ENCODE measurements around the gene FGF14. TPM values are rescaled to one million over a fixed set of nuclear protein-coding genes. Genes with fewer than 3 reads are reported as not detected.

Gene FGF14
- total and polyA plus RNA-seq, 4 donors = 19.3 to 59.7 (median 38.0) TPM

- 81% methylated on average over 3 of the region's 6 CpGs for WGBS (ENCODE audit: insufficient coverage)
- DNase-seq (ENCODE audit: low read depth in 4 of 6, low spot score in 6 of 6) = no peak
- H3K27ac ChIP-seq (ENCODE audit: low read depth, low read length) = no peak overlapping the region
- no peaks in the 10 kb centered on the region for H3K4me1 ChIP-seq (ENCODE audit: control insufficient read depth, insufficient read depth, low read length)
- no peaks in the 10 kb centered on the region for H3K27me3 ChIP-seq (ENCODE audit: control insufficient read depth, insufficient read depth, low read length)
- no peak overlapping the region for H3K4me3 ChIP-seq (ENCODE audit: low read depth, low read length)
- no peaks in the 10 kb centered on the region for H3K36me3 ChIP-seq (ENCODE audit: control insufficient read depth, insufficient read depth, low read length)
- H3K9me3 ChIP-seq (ENCODE audit: control insufficient read depth, insufficient read depth, low read length) = no peaks in the 10 kb centered on the region
Measured at GRCh38 chr13:102299366-102299765, 102.5 kb downstream of the FGF14 start.

GRCh38 chr13:102298051-102298450 is 103.8 kb downstream of the FGF14 start:
- no peaks in the 10 kb centered on the region for H3K36me3 ChIP-seq (ENCODE audit: control insufficient read depth, insufficient read depth, low read length)
- no peaks in the 10 kb centered on the region for H3K9me3 ChIP-seq (ENCODE audit: control insufficient read depth, insufficient read depth, low read length)
- 73% methylated on average over 2 of the region's 3 CpGs for WGBS (ENCODE audit: insufficient coverage)
- H3K27ac ChIP-seq (ENCODE audit: low read depth, low read length) = no peak overlapping the region
- no peak overlapping the region for H3K4me3 ChIP-seq (ENCODE audit: low read depth, low read length)
- no peak for DNase-seq (ENCODE audit: low read depth in 4 of 6, low spot score in 6 of 6)
- H3K4me1 ChIP-seq (ENCODE audit: control insufficient read depth, insufficient read depth, low read length) = no peaks in the 10 kb centered on the region
- H3K27me3 ChIP-seq (ENCODE audit: control insufficient read depth, insufficient read depth, low read length) = no peaks in the 10 kb centered on the region

- no peak overlapping the region for H3K4me3 ChIP-seq (ENCODE audit: low read depth, low read length)
- DNase-seq (ENCODE audit: low read depth in 4 of 6, low spot score in 6 of 6) = no peak
- H3K36me3 ChIP-seq (ENCODE audit: control insufficient read depth, insufficient read depth, low read length) = no peaks in the 10 kb centered on the region
- 100% methylated on average over 1 of the region's 9 CpGs for WGBS (ENCODE audit: insufficient coverage)
- no peaks in the 10 kb centered on the region for H3K9me3 ChIP-seq (ENCODE audit: control insufficient read depth, insufficient read depth, low read length)
- no peaks in the 10 kb centered on the region for H3K4me1 ChIP-seq (ENCODE audit: control insufficient read depth, insufficient read depth, low read length)
- H3K27me3 ChIP-seq (ENCODE audit: control insufficient read depth, insufficient read depth, low read length) = no peaks in the 10 kb centered on the region
- no peak overlapping the region for H3K27ac ChIP-seq (ENCODE audit: low read depth, low read length)
Measured at GRCh38 chr13:102295316-102296048, 106.4 kb downstream of the FGF14 start.

- WGBS (ENCODE audit: insufficient coverage) = no CpG with 5 or more reads among the region's 3 CpGs
- H3K9me3 ChIP-seq (ENCODE audit: control insufficient read depth, insufficient read depth, low read length) = no peaks in the 10 kb centered on the region
- no peak for DNase-seq (ENCODE audit: low read depth in 4 of 6, low spot score in 6 of 6)
- no peaks in the 10 kb centered on the region for H3K4me1 ChIP-seq (ENCODE audit: control insufficient read depth, insufficient read depth, low read length)
- no peak overlapping the region for H3K27ac ChIP-seq (ENCODE audit: low read depth, low read length)
- no peak overlapping the region for H3K4me3 ChIP-seq (ENCODE audit: low read depth, low read length)
- no peaks in the 10 kb centered on the region for H3K27me3 ChIP-seq (ENCODE audit: control insufficient read depth, insufficient read depth, low read length)
- H3K36me3 ChIP-seq (ENCODE audit: control insufficient read depth, insufficient read depth, low read length) = no peaks in the 10 kb centered on the region
Measured at GRCh38 chr13:102294407-102295018, 107.3 kb downstream of the FGF14 start.

DNA sequence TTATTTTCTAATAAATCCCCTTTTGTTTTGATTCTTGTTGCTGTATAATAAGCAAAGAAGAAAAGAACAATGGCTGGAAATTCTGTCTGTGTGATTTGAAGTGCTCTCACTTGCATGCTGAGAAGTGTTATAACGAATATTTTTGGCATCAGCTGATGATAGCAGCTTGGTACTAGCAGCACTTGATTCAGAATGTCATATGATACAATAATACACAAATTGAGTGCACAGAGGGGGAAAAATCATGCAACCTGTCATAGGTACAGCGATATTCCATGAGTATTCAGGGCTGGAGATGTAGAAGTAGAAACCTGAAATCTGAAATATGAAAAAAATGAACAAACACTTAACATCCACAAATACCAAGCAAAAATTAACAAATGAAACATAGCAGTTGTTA is 108.1 kb downstream of the FGF14 start:
- H3K4me3 ChIP-seq (ENCODE audit: low read depth, low read length) = no peak overlapping the region
- no peaks in the 10 kb centered on the region for H3K4me1 ChIP-seq (ENCODE audit: control insufficient read depth, insufficient read depth, low read length)
- no peaks in the 10 kb centered on the region for H3K9me3 ChIP-seq (ENCODE audit: control insufficient read depth, insufficient read depth, low read length)
- no peaks in the 10 kb centered on the region for H3K36me3 ChIP-seq (ENCODE audit: control insufficient read depth, insufficient read depth, low read length)
- no peak overlapping the region for H3K27ac ChIP-seq (ENCODE audit: low read depth, low read length)
- no CpG with 5 or more reads among the region's 2 CpGs for WGBS (ENCODE audit: insufficient coverage)
- H3K27me3 ChIP-seq (ENCODE audit: control insufficient read depth, insufficient read depth, low read length) = no peaks in the 10 kb centered on the region
- peak in 2 of 6 donors; percentile 19 to 46 for DNase-seq (ENCODE audit: low read depth in 4 of 6, low spot score in 6 of 6)

- H3K36me3 ChIP-seq (ENCODE audit: control insufficient read depth, insufficient read depth, low read length) = no peaks in the 10 kb centered on the region
- no peak for DNase-seq (ENCODE audit: low read depth in 4 of 6, low spot score in 6 of 6)
- H3K27ac ChIP-seq (ENCODE audit: low read depth, low read length) = no peak overlapping the region
- no peaks in the 10 kb centered on the region for H3K9me3 ChIP-seq (ENCODE audit: control insufficient read depth, insufficient read depth, low read length)
- H3K27me3 ChIP-seq (ENCODE audit: control insufficient read depth, insufficient read depth, low read length) = no peaks in the 10 kb centered on the region
- H3K4me1 ChIP-seq (ENCODE audit: control insufficient read depth, insufficient read depth, low read length) = no peaks in the 10 kb centered on the region
- 72% methylated on average over 4 of the region's 7 CpGs for WGBS (ENCODE audit: insufficient coverage)
- H3K4me3 ChIP-seq (ENCODE audit: low read depth, low read length) = no peak overlapping the region
Measured at GRCh38 chr13:102291587-102292218, 110.1 kb downstream of the FGF14 start.

DNA sequence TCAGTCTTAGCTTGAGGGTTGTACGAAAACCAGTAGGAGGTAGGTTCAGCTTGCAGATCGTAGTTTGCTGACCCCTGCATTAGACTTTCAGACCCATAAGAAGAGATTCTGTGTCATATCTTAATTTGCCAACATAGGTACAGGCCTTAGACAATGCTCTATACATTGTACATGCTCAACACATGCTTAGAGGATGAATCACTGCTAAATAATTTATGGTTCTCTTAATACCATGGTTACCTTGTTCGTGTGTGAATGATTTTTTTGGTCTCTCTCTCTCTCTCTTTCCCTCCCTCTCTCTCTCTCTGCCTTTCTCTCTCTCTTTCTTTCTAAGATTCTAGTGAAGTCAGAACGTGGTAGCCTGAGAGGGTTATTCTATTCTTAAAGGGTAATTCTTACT is 112.2 kb downstream of the FGF14 start:
- no CpG with 5 or more reads among the region's 4 CpGs for WGBS (ENCODE audit: insufficient coverage)
- no peak overlapping the region for H3K27ac ChIP-seq (ENCODE audit: low read depth, low read length)

DNA sequence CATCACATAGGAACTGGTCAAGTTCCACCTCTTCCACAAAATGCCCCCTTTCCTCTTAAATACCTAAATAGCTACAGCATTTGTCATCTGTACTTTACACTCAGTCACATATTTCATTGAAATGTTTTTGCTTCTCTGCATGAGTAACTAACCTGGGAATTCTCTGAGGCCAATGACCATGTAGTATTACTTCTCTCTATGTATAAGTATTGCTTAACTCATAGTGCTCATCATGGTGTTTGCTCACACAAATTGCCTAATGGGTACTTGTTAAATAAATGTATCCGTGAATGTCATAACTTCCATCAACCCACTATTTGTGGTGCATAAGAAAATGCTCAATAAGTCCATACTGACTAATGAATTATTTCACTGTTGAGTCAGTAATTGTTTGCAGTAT is 115.5 kb downstream of the FGF14 start:
- no CpG with 5 or more reads among the region's 1 CpG for WGBS (ENCODE audit: insufficient coverage)

More for the DNA sequence above, 112.2 kb downstream of the FGF14 start:
- H3K4me3 ChIP-seq (ENCODE audit: low read depth, low read length) = no peak overlapping the region
- no peaks in the 10 kb centered on the region for H3K4me1 ChIP-seq (ENCODE audit: control insufficient read depth, insufficient read depth, low read length)
- H3K27me3 ChIP-seq (ENCODE audit: control insufficient read depth, insufficient read depth, low read length) = no peaks in the 10 kb centered on the region
- no peaks in the 10 kb centered on the region for H3K9me3 ChIP-seq (ENCODE audit: control insufficient read depth, insufficient read depth, low read length)
- H3K36me3 ChIP-seq (ENCODE audit: control insufficient read depth, insufficient read depth, low read length) = no peaks in the 10 kb centered on the region
- DNase-seq (ENCODE audit: low read depth in 4 of 6, low spot score in 6 of 6) = no peak

GRCh38 chr13:102280366-102280765 is 121.5 kb downstream of the FGF14 start:
- Histone ChIP-seq H3K27me3 (ENCODE audit: control insufficient read depth, insufficient read depth, low read length) (no peaks in the 10 kb centered on the region), H3K27ac (ENCODE audit: low read depth, low read length) (no peak overlapping the region), H3K4me3 (ENCODE audit: low read depth, low read length) (no peak overlapping the region), H3K36me3 (ENCODE audit: control insufficient read depth, insufficient read depth, low read length) (no peaks in the 10 kb centered on the region), H3K4me1 (ENCODE audit: control insufficient read depth, insufficient read depth, low read length) (peaks cover 3% of the 10 kb centered on the region), H3K9me3 (ENCODE audit: control insufficient read depth, insufficient read depth, low read length) (no peaks in the 10 kb centered on the region)
- no peak for DNase-seq (ENCODE audit: low read depth in 4 of 6, low spot score in 6 of 6)

More for the DNA sequence above, 115.5 kb downstream of the FGF14 start:
- DNase-seq (ENCODE audit: low read depth in 4 of 6, low spot score in 6 of 6) = no peak
- no peaks in the 10 kb centered on the region for H3K36me3 ChIP-seq (ENCODE audit: control insufficient read depth, insufficient read depth, low read length)
- H3K9me3 ChIP-seq (ENCODE audit: control insufficient read depth, insufficient read depth, low read length) = no peaks in the 10 kb centered on the region
- H3K27ac ChIP-seq (ENCODE audit: low read depth, low read length) = no peak overlapping the region
- no peaks in the 10 kb centered on the region for H3K27me3 ChIP-seq (ENCODE audit: control insufficient read depth, insufficient read depth, low read length)
- H3K4me3 ChIP-seq (ENCODE audit: low read depth, low read length) = no peak overlapping the region
- no peaks in the 10 kb centered on the region for H3K4me1 ChIP-seq (ENCODE audit: control insufficient read depth, insufficient read depth, low read length)

DNA sequence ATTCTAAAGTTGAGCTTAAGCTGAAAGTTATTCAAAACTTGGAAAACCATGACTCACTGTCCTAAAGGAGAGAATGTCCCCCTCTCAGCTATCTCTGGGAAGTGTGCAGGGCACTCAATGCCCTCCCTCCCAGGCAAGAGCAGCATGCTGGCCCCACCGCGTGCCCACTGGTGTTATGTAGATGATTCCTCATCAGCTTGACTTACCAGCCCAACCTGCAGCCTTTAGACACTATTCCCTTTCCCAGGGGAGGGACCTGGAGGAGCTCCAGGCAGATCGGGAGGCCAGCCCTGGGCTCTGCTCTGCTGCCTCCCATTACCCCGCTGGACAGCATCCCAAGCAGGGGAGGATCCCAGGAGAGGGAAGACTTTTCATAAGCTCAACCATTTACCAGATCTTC is 124.6 kb downstream of the FGF14 start:
- no peak for DNase-seq (ENCODE audit: low read depth in 4 of 6, low spot score in 6 of 6)
- no CpG with 5 or more reads among the region's 4 CpGs for WGBS (ENCODE audit: insufficient coverage)
- no peak overlapping the region for H3K27ac ChIP-seq (ENCODE audit: low read depth, low read length)

More for the DNA sequence above, 124.6 kb downstream of the FGF14 start:
- H3K4me3 ChIP-seq (ENCODE audit: low read depth, low read length) = no peak overlapping the region
- no peaks in the 10 kb centered on the region for H3K9me3 ChIP-seq (ENCODE audit: control insufficient read depth, insufficient read depth, low read length)
- no peaks in the 10 kb centered on the region for H3K27me3 ChIP-seq (ENCODE audit: control insufficient read depth, insufficient read depth, low read length)
- H3K4me1 ChIP-seq (ENCODE audit: control insufficient read depth, insufficient read depth, low read length) = peaks cover 3% of the 10 kb centered on the region
- H3K36me3 ChIP-seq (ENCODE audit: control insufficient read depth, insufficient read depth, low read length) = no peaks in the 10 kb centered on the region

All from spinal cord (tissue), 10 donors.